ENCODE measurements around the gene DBN1.

GRCh38 chr5:177439518-177440053 is 33.8 kb downstream of the DBN1 start:
- no peak for TF ChIP-seq POLR2A (IDR thresholded peaks at IDR 0.05; ENCODE audit: low read length)
- no peak for TF ChIP-seq SMC3 (IDR thresholded peaks at IDR 0.05)
- no peak for TF ChIP-seq RAD21 (conservative IDR thresholded peaks at IDR 0.05 in 1 of 2, IDR thresholded peaks at IDR 0.05 in 1 of 2)
- TF ChIP-seq CHD4 (IDR thresholded peaks at IDR 0.05; ENCODE audit: borderline replicate concordance): no peak
- no peak for TF ChIP-seq CTCF (IDR thresholded peaks at IDR 0.05)
- no peak for TF ChIP-seq RNF2 (IDR thresholded peaks at IDR 0.05; ENCODE audit: borderline replicate concordance, low read depth)

Data from A549 (cell line).